ENCODE results near the gene ANKS1B.
"Not testable (repeated sequence)": the region's sequence is repeated elsewhere in the genome, so short reads cannot be mapped to it uniquely, and the experiment has no call there.

Gene ANKS1B

DNA sequence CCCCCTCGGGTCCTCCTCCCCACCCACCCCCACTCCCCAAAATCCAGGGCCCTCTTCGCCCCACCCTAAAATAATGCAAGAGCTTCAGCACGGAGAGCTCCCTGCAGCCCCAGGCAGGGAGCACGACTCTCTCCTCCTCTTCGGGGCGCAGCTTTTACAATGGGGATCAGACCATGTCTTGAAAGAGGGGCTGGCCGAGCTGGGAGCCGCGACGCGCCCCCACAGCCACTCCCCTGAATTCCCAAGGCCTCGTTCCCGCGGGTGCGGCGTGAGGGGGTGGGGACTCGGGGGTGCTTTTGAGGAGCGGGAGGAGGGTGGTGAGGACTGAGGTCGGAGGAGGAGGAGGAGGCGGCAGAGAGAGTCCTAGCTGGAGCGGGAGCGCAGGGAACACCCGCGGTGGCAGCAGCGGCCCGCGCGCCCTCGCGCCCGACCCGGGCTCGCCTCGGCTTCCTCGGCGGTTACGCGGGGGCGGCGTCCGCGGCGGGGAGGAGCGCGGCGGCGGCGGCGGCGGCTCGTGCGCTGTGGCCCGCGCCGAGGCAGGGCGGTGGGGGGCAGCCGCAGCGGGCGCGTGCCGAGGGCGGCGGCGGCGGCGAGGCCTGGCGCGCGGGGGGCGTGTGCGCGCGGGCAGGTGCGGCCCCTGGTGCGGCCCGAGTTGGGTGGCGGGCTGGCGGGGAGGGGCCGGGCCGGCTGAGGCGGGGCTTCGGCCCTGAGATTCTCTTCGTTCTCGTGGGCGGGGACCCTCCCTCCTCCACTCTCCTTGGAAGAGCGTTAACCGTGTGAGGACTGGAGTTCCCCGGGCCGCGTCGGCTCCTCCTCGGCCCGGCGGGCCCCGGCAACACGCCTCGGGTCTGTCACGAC, at the start of gene ANKS1B:
TSS of gene ANKS1B (minus strand) at position 666 of the 858 bp plus-strand sequence. CDS start 699 bp downstream, outside the sequence.
- no peak for DNase-seq

DNA sequence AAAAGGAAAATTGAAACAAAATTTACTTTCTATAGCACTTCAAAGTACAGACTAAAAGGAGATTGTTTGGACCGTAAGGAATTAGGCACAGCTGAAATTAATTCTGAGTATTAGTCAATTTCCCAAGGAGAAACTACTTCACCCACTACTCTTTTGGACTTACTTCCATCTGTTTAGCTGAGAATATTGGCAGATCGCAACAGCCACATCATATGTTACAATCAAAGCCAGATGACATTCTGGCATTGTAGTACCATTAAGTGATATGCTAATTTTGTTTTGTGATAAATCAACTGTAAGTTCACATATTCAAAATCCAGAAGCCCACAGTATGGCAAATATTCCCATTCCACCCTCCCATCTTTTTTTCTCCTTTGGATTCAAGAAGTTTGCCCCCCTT, 47.1 kb upstream of the ANKS1B start:
- DNase-seq, result no peak

DNA sequence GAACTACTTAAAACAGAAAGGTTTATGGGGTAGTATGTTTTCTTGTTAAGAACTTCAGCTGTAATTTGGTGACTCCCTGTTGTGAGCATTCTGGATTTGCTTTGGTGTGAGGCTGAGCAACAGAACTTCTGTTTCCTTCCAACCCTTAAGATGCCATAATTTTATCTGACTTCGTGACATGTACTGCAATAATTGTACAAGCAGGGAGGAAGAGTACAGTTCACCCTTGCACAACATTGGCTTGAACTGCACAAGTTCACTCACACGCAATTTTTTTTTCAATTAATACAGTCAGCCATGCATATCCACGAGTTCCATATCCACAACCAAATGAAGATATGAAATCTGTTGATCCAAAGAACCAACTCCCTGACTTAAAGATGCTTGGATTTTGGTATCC, 42.9 kb upstream of the ANKS1B start:
- no peak for DNase-seq

DNA sequence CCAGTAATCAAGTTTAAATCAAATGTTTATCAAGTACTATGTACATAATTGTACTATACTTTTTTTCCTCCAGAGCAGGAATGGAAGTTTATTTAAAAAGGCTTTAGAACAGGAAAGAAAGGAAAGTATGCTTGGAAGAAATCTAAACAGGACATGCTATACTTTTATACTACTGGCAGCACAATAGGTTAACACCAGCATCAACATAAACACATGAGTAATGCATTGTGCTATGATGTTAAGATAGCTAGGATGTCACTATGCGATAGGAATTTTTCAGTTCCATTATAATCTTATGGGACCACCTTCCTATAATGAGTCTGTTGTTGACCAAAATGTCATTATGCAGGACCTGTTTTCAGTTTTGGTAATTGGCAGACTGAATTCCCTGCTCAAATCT, 41.5 kb upstream of the ANKS1B start:
- no peak for DNase-seq

DNA sequence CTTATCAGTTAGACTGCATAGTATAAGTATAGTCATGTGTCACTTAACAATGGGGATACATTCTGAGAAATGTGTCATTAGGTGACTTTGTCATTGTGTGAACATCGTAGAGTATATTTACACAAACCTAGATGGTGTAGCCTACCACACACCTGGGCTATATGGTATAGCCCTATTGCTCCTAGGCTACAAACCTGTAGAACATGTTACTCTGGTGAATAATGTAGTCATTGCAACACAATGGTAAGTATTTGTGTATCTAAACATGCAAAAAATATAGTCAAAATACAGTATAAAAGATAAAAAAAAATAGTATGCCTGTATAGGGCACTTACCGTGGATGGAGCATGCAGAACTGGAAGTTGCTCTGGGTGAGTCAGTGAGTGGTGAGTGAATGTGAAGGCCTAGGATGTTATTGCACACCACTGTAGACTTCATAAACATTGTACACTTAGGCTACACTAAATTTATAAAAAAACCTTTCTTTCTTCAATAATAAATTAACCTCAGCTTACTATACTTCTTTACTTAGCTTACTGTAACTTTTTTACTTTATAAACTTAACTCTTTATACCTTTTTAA, 40.3 kb upstream of the ANKS1B start:
- DNase-seq, result no peak

DNA sequence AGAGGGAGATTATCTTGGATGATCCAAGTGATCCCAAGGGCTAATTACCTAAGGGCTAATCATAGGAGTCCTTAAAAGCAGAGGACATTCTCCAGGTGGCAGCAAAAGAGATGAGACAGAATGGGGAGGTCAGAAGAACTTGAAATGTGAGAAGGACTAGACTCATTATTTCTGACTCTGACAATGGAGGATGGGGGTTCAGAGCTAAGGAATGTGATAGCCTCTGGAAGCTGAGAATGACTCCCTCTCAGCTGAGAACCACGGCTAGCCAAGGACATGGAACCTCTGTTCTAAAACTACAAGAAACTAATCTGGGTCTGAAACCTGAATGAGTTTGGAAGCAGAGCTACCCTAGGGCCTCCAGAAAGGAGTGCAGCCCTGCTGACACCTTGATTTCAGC, 35.6 kb upstream of the ANKS1B start:
- DNase-seq, result no peak

DNA sequence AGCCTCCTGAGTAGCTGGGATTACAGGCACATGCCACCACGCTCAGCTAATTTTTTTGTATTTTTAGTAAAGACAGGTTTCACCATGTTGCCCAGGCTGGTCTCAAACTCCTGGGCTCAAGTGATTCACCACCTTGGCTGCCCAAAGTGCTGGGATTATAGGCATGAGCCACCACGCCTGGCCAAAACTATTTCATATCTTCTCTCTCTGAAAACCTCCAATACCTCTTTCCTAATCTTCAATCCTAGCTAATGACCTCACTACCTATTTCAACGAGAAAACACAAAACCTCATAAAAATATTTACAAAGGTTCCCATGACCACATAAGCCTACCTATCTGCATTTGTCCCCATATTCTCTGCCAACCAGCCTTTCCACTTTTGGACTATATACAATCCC, 32.3 kb upstream of the ANKS1B start:
- no peak for DNase-seq

DNA sequence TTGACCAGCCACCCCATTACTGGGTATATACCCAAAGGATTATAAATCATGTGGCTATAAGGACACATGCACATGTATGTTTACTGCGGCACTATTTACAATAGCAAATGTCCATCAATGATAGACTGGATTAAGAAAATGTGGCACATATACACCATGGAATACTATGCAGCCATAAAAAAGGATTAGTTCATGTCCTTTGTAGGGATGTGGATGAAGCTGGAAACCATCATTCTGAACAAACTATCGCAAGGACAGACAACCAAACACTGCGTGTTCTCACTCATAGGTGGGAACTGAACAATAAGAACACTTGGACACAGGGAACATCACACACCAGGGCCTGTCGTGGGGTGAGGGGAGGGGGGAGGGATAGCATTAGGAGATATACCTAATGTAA, 31.6 kb upstream of the ANKS1B start:
- not testable (repeated sequence) for DNase-seq

DNA sequence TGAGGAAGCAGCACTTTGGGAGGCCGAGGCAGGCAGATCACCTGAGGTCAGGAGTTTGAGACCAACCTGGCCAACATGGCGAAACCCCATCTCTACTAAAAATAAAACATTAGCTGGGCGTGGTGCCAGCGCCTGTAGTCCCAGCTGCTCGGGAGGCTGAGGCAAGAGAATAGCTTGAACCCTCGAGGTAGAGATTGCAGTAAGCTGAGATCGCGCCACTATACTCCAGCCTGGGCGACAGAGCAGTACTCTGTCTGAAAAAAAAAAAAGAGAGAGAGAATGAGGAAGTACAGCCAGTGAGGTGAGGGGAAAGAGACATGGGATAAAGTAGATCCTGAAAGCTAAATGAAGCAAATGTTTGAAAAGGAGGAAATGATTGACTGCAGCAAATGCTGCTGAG, 21.1 kb upstream of the ANKS1B start:
- not testable (repeated sequence) for DNase-seq

DNA sequence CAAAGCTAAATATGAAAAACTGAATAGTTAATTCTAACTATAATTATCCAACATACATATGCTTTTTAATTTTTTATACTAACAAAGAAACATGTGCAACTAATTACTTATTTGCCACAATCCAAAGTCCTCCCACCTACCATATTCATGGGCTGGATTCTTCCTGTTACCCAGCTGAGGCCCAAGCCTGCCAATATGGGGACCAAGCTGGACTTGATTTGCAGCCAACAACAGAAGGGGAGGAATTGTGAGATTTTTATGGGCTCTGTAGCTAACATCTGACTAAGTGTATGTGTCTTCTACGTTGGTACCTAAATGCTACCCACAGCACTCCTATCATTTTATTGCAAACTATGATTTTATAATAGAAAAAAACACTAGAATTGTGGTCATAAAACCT, 13.1 kb upstream of the ANKS1B start:
- no peak for DNase-seq

DNA sequence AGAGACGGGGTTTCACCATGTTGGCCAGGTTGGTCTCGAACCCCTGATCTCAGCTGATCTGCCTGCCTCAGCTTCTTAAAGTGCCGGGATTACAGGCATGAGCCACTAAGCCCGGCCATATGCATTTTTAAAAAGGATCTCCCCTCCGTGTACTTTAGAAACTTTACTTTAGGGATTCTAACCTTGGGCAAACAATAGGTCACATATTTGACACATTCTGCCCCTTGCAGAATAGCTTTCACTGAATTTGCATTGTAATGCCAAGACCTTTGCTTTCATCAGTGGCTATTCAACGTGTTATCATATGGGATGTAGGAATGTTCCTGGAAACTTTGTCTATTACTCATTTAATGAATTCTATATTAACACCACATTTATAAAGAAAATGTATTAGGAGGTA, 11.4 kb upstream of the ANKS1B start:
- DNase-seq, result no peak

DNA sequence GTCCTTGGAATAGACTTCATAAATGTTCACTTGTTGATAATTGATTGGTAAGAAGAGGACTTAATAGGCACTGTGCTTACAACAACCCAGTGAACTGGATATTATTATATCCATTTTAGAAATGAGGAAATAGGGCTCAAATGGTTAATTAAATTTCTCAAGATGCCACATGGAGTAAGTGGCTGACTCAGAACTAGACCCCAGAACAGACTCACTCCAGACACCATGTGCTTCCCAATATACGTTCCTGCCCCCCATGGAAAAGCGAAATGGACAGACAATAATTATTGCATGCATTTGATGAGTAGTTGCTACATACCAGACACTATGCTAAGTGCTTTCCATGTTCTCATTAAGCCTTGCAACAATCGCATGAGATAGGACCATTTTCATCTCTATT, 895 bp upstream of the ANKS1B start:
- no peak for DNase-seq

DNA sequence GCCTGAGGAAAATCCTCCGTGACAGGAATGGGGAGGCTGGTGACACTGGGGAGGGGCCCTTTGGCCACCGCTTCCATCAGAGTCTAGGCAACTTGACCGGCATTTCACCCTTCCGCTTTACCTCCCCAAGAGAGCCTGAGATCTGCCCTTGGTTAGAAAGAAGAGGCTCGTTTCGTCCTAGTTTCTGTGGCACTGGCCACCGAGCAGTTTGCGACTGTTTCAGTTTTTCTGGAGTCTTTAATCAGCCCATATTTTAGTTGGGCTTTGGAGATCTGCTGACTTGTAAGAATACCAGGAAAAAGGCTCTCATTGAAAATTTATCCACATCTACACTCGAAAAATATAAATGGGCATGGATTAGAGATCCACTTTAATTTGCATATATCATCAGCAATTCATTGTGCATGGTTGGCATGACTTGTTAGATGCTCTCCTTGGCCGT, 414 bp upstream of the ANKS1B start:
- no peak for DNase-seq

DNA sequence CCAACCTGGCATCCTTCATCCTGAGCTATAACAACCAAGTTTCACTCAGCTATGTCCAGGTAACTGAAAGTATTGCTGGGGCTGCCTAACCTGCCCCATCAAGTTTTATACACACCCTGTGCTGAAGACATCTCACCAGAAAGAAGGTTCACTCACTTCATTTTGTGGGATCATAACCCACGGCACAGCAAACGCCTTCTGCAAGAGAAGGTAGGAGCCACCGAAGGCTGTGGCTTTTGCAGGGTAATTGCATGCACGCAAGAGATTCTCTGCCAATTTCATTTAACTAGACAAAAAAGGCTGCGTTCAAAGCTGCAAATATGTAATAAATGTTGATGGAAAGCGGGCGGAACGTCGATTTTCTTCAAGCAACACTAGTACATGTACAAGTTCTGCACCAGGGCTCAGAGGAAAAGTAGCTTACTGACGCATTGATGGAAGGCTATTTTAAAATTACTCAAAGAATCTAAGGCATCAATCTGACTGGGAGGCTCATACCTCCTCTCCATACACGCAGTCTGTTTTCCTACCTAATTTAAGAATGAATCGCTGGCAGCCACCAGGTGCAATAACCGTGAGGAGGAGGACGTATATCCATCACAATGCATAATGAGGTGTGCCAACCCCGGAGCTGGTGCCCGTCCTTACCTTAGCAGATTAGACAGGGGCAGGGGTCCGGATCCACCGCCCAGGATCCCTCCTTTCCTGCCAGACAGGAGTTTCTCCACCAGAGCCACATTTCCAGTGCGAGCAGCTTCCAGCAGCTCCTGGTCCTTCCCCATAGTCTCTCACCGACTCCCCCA, 1.1 kb downstream of the ANKS1B start:
- DNase-seq, result no peak

DNA sequence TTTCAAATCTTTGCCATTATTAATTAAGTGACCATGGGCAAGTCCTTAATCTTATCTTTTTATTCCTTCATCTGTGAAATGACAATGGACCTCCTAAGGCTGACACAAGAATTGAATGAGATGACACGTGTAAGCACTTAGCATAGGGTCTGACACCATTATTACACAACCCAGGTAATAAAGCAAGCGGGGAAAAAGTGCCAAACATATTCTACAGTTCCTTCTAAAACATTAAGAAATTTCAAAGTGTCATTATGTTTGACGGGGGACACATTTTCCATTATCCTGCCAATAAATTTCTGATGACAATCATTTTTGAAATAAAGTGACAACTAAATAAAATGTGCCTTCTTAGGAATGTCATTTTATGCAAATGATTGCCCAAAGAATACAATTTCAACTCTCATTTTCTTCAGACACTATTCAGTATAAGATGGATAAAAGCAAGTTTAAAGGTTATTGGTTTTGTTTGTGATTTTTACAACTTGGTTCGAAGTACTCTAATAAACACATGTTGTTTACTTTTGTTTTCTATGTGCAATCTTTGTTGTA, 3.0 kb downstream of the ANKS1B start:
- DNase-seq, result no peak

DNA sequence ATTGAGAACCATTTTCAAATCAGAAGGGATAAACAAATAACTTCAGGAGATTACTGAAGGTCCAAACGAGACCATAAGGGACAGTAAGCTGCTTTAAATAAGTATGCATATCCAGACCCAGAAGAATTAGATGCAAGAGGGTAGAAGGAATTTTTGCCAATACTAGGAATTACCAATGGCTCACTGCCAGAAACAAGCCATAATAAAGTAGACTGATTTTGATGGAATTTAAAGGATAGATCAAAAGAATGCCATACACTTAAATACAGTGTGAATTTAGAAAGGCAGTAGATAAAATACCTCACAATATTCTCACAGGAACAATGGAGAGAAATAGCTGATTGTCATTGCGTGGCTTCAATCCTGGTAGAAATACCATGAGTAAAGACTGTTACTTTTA, 5.3 kb downstream of the ANKS1B start:
- no peak for DNase-seq

DNA sequence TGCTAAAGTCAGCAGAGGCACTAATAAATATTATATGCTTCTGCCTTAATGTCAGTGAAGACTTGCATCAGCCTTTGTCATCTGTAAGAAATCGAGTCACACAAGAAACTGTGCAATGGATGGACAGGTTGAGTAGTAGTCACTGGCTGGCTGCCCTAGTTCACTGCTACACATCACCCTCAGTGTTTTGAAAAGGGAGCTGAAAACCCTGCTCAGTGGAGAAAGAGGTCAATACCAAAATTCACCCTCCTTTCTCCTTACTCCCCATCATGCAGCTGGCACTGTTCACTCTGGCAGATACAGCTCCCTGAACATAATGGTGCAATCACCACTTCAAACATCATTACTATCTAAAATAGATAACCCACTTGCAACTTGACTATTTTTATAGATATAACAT, 6.6 kb downstream of the ANKS1B start:
- no peak for DNase-seq

DNA sequence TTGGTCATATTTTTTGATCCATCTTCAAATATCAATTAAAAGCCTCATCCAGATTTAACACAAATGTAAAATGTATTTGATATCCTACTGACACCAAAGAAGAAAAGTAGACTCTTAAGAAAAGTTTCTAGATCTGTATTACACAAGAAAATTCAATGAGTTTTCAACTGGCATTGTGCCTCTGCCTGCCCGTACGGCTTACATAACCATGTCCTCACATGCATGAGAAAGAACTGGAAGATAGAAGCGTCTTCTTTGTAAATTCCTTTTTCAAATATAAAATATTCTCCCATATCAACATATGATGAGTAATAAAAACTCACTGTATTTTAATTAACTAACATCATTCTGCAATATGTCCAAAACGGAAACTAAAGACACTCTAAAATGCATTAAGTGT, 7.2 kb downstream of the ANKS1B start:
- no peak for DNase-seq

DNA sequence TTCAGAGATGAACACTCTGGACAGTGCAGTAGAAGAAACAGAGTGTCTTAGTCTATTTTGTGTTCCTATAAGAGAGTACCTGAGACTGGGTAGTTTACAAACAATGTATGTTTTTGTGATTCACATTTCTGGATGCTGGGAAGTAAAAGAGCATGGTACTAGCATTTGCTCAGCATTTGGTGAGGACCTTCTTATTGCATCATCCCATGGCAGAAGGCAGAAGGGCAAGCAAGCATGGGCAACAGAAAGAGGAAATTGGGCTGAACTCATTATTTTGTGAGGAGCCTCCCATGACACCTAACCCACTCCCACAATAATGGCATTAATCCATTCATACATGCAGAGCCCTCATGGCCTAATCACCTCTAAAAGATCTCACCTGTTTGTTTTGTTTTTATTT, 8.0 kb downstream of the ANKS1B start:
- DNase-seq, result no peak

DNA sequence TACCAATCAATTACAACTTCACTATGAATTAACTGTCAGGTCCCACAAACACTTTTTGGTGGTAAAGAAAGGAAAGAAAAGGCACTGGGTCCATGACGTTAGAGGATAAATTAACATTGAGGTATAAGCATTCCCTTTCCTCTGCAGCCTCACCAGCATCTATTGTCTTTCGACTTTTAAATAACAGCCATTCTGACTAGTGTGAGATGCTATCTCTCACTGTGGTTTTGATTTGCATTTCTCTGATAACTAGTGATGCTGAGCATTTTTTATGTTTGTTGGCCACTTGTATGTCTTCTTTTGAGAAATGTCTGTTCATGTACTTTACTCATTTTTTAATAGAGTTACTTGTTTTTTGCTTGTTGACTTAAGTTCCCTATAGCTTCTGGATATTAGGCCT, 9.4 kb downstream of the ANKS1B start:
- DNase-seq, result no peak

DNA sequence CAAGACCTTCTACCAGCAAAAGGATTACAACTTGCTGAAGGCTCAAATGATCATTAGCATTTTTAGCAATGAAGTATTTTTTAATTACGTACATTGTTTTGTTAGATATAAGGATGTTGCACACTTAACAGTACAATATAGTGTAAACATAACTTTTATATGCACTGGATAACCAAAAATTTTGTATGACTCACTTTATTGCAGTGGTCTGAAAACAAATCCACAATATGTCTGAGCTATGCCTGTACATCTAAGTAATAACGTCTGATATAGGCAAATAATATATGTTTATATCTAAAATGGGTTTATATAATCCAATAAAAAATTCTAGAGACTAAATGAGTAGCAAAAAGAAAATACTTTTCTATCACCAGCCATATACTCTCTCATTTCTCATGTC, 10.6 kb downstream of the ANKS1B start:
- DNase-seq, result no peak

DNA sequence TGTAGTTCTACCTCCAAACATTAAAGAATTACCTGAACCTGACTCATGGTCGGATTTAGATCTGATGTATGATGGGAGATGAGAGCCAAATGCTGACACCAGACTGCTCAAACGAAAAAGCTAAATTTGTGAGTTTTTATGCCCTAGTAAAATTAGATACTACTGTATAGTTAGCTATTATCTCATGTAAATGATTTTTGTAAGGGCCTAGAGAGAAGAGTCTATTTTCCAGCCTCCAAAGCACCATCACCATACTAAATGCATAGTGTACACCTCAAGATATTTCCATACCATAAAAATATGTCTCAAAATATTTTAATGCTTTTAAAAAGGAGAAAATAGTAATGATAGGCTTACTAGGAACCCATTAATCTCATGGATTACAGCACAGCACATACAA, 18.3 kb downstream of the ANKS1B start:
- no peak for DNase-seq

DNA sequence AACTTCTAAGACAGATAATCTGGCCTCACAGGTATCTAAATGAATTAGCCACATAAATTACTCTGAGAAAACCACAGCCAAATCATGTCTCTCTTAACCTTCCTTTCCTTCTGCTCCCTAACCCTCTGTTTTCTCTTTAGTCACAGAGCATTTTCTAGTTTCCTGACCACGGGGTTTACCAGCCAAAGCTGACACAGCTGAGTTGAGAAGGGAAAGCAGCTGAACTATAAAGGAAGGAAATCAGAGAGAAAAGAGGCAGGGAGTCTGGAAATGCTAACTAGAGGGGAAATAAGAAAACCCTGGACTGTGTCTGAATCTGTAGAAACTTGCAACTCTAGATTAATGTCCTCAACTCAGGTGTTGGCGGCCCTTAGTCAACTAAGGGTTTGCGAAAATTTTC, 24.4 kb downstream of the ANKS1B start:
- DNase-seq, result no peak

All from SIG-M5 (cell line).